Activated CD4-positive, alpha-beta memory T cell treated with anti-CD3 and anti-CD28 coated beads for 36 hours (primary cell): ENCODE measurements around the gene LRPPRC. TPM values are rescaled to one million over a fixed set of nuclear protein-coding genes. Genes with fewer than 3 reads are reported as not detected.
A peak's percentile ranks its signal among the peaks of the same experiment; 100 is the strongest.
"Not testable (repeated sequence)": the region's sequence is repeated elsewhere in the genome, so short reads cannot be mapped to it uniquely, and the experiment has no call there.

Experiments used
- CTCF ChIA-PET: fragments of 350-600 bp; sonication (Branson Sonifier 250); formaldehyde crosslinking; loops from one replicate; lab custom pipeline; 2021; ENCODE audit warnings: antibody characterized with exemption, inconsistent platforms; lab: Charles Lee
- POLR2A ChIA-PET: fragments of 350-600 bp; sonication (Branson Sonifier 250); formaldehyde crosslinking; loops from one replicate; lab custom pipeline; 2021; ENCODE audit warnings: antibody characterized with exemption; lab: Charles Lee
- DNase-seq: peaks from one replicate; pipeline ENCODE4 v3.0.0-alpha.2; 2020
- H3K27ac Mint-ChIP-seq: one replicate; pipeline ENCODE4 v1.8.0; 2021; ENCODE audit warnings: mixed read lengths
- H3K27me3 Mint-ChIP-seq: one replicate; pipeline ENCODE4 v1.8.0; 2021; ENCODE audit warnings: mixed read lengths
- H3K36me3 Mint-ChIP-seq: one replicate; pipeline ENCODE4 v1.8.0; 2021; ENCODE audit warnings: mixed read lengths
- H3K4me1 Mint-ChIP-seq: one replicate; pipeline ENCODE4 v1.8.0; 2021; ENCODE audit warnings: low read depth, mixed read lengths
- H3K4me3 Mint-ChIP-seq: one replicate; pipeline ENCODE4 v1.8.0; 2021; ENCODE audit warnings: mild to moderate bottlenecking, mixed read lengths
- H3K9me3 Mint-ChIP-seq: one replicate; pipeline ENCODE4 v1.8.0; 2021; ENCODE audit warnings: mixed read lengths
- intact Hi-C: fragments of 100-400 bp; cut with micrococcal nuclease; formaldehyde crosslinking; loops from one replicate; pipeline ENCODE4 v1.15.1; 2023
- total RNA-seq, 2 experiments: library from RNA; stranded (reverse); gene quantifications; one replicate each; pipeline ENCODE4 v1.2.3, GENCODE V29; 2021

LRPPRC gene
- total RNA-seq, 2 experiments from 2014 or later: 141 to 144 TPM

DNA sequence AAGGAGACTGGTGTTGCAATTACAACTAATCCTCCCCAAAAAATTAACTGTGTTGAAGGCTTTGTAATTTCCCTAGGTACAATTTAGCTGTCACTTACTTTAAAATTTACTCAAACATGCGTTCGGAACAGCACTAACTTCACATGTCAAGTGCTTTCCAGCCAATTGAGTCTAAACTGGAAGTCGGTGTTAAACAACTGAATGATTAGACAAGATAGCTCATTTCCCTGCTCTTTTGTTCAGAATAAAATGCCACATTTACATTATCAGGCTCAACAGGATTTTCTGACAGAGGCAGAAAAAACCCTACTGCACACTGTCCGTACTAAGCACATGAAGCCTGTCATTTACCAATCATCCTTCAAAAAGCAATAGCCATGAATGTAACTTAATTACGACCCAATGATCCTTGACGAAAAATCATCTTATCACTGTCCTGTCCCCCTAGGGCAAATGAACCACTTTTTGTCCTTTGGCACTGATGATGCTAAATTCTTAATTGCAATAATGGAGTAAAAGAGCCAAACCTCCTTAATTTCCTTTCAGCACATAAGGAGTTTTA is 56.0 kb downstream of the LRPPRC start:
- ChIA-PET CTCF (no interaction called here), POLR2A (no interaction called here)
- no peak overlapping the region for H3K4me3 Mint-ChIP-seq
- H3K36me3 Mint-ChIP-seq: peaks cover 35% of the 10 kb centered on the region
- intact Hi-C loops: no loop called here
- peaks cover 4% of the 10 kb centered on the region for H3K4me1 Mint-ChIP-seq
- H3K27me3 Mint-ChIP-seq: no peaks in the 10 kb centered on the region
- DNase-seq: no peak
- no peak overlapping the region for H3K27ac Mint-ChIP-seq
- H3K9me3 Mint-ChIP-seq: no peaks in the 10 kb centered on the region

DNA sequence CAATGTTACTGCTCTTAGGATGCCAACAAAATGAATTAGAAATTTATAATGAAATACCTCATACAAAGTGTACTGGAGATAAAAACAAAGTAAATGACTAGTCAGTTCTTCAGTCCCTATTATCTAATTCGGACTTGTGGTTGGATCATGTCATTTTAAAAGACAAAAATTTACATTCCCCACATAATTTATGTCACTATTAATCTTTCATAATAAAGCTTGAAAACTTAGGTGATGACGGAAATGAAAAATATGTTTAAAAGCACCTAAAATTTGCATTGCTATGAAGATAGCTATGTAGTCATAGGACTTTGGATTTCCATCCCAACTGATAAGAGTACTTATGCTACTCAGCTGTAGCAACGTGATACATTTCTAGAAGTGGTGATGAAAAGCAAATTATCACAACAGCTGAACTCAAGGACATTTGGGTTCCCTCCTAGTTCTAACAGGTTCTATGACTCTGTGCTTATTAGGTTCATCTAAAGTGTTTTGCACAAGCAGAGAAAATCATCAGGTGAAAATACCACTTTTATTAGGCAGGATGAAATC is 58.4 kb downstream of the LRPPRC start:
- CTCF ChIA-PET: interaction anchor here (0.7 to 1.0 kb wide), 2 partner anchors 12 to 59 kb away, joined by 3 to 4 read pairs; no protein-coding TSS in a partner anchor
- H3K4me1 Mint-ChIP-seq: peaks cover 15% of the 10 kb centered on the region
- intact Hi-C loops: no loop called here
- no peaks in the 10 kb centered on the region for H3K9me3 Mint-ChIP-seq
- no peaks in the 10 kb centered on the region for H3K27me3 Mint-ChIP-seq
- no peak overlapping the region for H3K27ac Mint-ChIP-seq
- H3K4me3 Mint-ChIP-seq: no peak overlapping the region
- no peak for DNase-seq
- POLR2A ChIA-PET: no interaction called here
- H3K36me3 Mint-ChIP-seq: peaks cover 36% of the 10 kb centered on the region

DNA sequence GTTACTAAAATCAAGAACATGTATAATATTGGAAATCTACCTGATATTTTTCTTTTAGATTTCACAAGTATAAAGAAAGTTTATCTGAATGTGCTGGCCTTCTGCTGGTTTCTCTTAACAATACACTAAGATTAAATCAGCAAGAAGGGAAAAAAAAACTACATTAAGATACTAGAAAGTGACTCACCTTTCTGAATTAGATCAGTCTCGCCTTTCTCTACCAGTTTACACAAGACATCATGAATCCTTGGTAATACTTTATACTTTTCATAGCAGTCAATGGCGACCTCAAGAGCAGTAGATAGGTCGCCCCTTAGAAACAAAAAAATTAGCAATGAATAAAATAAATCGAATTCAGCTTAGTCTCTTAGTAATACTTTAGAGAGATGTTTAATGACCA is 61.2 kb downstream of the LRPPRC start:
- DNase-seq: no peak
- intact Hi-C loops: loop anchor here (5.0 kb wide), 1 partner anchor 57 kb away; no protein-coding TSS in a partner anchor
- no peaks in the 10 kb centered on the region for H3K9me3 Mint-ChIP-seq
- H3K4me3 Mint-ChIP-seq: no peak overlapping the region
- ChIA-PET POLR2A (no interaction called here), CTCF (no interaction called here)
- H3K27ac Mint-ChIP-seq: no peak overlapping the region
- H3K4me1 Mint-ChIP-seq: peaks cover 21% of the 10 kb centered on the region
- H3K27me3 Mint-ChIP-seq: no peaks in the 10 kb centered on the region
- H3K36me3 Mint-ChIP-seq: peaks cover 38% of the 10 kb centered on the region

DNA sequence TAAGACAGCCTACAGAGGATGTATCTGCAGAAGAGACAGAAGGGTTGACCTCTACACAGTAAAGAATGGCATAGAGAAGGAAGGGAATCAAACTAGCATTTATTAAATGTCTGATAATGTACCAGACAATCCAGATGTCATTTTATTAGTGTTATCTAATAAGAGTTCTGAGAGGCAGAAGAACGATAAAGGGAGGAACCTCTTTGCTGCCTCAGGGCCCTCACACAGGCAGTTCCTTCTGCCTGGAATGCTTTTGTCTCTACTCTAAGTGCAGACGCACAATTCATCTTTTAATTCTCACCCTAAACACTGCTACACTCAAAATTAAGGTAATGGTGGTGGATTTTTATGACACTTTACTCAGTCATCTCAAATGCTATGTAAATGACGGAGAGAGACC is 64.5 kb downstream of the LRPPRC start:
- Mint-ChIP-seq H3K27me3 (no peaks in the 10 kb centered on the region), H3K4me3 (no peak overlapping the region), H3K9me3 (no peaks in the 10 kb centered on the region), H3K4me1 (peaks cover 37% of the 10 kb centered on the region), H3K36me3 (peaks cover 44% of the 10 kb centered on the region), H3K27ac (no peak overlapping the region)
- POLR2A ChIA-PET: no interaction called here
- intact Hi-C loops: loop anchor here (5.0 kb wide), 1 partner anchor 54 kb away; no protein-coding TSS in a partner anchor
- CTCF ChIA-PET: no interaction called here
- no peak for DNase-seq

DNA sequence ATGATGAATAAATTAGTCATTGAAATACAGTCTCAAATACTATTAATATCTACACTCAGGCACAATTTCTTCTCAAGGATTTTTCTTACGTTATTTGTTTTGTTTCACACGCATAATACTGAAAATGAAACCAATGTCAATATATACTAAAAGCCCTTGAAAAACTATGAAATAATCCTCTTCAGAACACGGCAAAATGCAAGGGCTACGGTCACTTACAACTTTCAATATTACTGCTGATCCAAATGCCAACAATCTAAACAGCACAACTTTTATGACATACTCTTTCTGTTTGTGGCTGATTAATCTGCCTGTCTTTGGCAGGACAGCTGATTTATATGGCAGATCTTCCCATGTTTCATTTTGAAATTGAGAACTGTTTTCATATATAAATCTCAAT is 68.3 kb downstream of the LRPPRC start:
- Mint-ChIP-seq H3K27me3 (no peaks in the 10 kb centered on the region), H3K9me3 (no peaks in the 10 kb centered on the region), H3K27ac (no peak overlapping the region), H3K4me1 (peaks cover 24% of the 10 kb centered on the region), H3K36me3 (peaks cover 45% of the 10 kb centered on the region), H3K4me3 (peak overlapping the region; percentile 9)
- POLR2A ChIA-PET: interaction anchor here (1.0 kb wide), 1 partner anchor 22 kb away, joined by 3 read pairs; no protein-coding TSS in a partner anchor
- CTCF ChIA-PET: no interaction called here
- DNase-seq: no peak
- intact Hi-C loops: no loop called here

DNA sequence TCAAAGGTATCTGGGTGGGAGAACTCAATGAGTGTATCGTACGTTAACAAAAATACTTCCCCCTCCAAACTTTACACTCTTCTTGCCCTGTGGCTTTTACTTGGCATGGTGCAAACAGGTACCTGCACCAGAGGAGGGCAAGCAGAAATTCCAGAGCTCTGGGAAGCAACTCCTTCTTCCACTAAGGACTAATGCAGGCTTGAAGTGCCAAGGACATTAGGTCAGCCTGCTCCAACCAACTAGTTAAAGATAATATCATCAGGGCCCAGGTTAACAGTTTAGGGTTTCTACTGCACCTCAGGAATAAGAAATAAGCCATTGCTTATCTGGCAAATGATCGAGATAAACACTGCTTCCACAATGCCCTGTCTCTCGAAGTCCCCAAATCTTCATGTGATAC is 70.4 kb downstream of the LRPPRC start:
- ChIA-PET POLR2A (no interaction called here), CTCF (no interaction called here)
- Mint-ChIP-seq H3K27ac (no peak overlapping the region), H3K4me1 (peaks cover 24% of the 10 kb centered on the region), H3K9me3 (no peaks in the 10 kb centered on the region), H3K27me3 (no peaks in the 10 kb centered on the region), H3K36me3 (peaks cover 36% of the 10 kb centered on the region), H3K4me3 (no peak overlapping the region)
- DNase-seq: no peak
- intact Hi-C loops: no loop called here

DNA sequence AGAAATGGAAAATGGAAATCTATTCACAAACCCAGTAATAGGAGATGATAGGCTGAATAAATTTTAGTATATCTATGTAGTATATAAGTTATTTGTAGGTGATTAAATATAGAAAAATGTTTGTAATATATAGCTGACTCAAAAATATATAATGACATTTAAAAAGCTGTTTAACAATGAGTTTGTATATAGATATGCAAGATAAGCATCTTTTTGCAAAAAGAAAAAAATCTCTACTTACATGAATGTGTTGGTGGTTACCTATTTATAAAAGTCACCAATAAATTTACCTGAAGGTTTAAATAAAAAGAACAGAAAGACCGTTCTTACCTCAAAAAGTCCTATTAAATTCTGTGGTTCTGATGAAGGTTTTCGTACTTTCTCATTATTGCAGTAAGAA is 71.3 kb downstream of the LRPPRC start:
- Mint-ChIP-seq H3K4me1 (peaks cover 17% of the 10 kb centered on the region), H3K9me3 (no peaks in the 10 kb centered on the region), H3K4me3 (no peak overlapping the region), H3K27ac (no peak overlapping the region), H3K36me3 (peaks cover 33% of the 10 kb centered on the region), H3K27me3 (no peaks in the 10 kb centered on the region)
- ChIA-PET POLR2A (no interaction called here), CTCF (no interaction called here)
- intact Hi-C loops: no loop called here
- no peak for DNase-seq

DNA sequence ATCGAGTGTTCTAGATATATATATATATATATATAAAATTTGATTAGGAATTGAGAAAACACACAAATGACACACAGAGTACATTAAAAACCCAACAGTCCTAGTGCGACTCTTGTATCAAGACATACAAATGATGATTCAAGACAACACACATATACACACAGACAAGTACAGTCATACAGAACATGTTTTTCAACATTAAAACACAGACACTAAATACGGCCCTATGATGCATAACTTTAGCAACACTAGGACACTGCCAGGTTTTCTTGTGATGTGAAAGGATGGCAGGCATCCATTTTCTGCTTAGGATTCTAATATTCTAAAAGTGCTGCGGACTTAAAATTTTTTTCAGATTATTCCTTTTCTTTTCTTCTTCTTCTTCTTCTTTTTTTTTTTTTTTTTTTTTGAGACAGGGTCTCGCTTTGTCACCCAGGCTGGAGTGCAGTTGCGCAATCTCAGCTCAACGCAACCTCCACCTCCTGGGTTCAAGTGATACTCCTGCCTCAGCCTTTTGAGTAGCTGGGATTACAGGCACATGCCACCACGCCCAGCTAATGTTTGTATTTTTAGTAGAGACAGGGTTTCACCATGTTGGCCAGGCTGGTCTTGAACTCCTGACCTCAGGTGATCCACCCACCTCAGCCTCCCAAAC is 84.5 kb downstream of the LRPPRC start:
- Mint-ChIP-seq H3K4me1 (peaks cover 11% of the 10 kb centered on the region), H3K36me3 (peaks cover 37% of the 10 kb centered on the region)
- CTCF ChIA-PET: not testable (repeated sequence)

DNA sequence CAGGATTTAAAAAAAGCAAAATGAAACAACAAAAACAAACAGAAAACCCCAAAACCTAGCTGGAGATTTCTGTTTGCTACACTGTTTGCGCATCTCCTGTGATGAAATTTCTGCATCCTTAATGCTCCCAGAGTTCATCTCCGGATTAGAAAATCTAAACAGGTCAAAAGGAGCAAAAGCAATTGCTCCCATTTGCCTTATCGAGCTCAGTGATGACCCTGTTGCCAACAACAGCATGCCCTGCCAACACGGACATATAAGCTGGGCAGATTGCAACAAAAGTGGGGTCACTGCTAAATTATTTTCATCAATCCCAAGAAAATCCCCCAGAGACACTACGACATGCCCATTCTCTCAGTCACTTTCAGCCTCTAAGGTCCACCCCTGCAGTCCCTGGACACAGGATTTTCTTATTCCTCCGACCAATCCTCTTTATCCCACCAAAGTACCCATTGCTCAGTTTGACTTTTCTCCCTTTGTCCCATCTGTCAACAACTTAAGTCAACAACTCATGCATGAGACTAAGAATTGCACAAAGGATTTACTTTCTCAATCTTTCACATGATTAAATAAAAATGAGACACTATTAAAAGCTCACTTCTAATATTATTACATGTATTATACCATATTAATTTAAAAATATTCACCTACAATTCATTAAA is 89.2 kb downstream of the LRPPRC start:
- H3K9me3 Mint-ChIP-seq: no peaks in the 10 kb centered on the region
- POLR2A ChIA-PET: no interaction called here
- DNase-seq: no peak
- H3K36me3 Mint-ChIP-seq: peaks cover 47% of the 10 kb centered on the region
- CTCF ChIA-PET: no interaction called here
- intact Hi-C loops: no loop called here
- no peak overlapping the region for H3K27ac Mint-ChIP-seq
- no peak overlapping the region for H3K4me3 Mint-ChIP-seq
- peaks cover 25% of the 10 kb centered on the region for H3K4me1 Mint-ChIP-seq
- no peaks in the 10 kb centered on the region for H3K27me3 Mint-ChIP-seq

More for the DNA sequence above, 84.5 kb downstream of the LRPPRC start:
- DNase-seq, H3K27me3 Mint-ChIP-seq, H3K9me3 Mint-ChIP-seq, POLR2A ChIA-PET, H3K27ac Mint-ChIP-seq, H3K4me3 Mint-ChIP-seq: not testable (repeated sequence)
- intact Hi-C loops: loop anchor here (10.0 kb wide), 1 partner anchor 64 kb away; no protein-coding TSS in a partner anchor

DNA sequence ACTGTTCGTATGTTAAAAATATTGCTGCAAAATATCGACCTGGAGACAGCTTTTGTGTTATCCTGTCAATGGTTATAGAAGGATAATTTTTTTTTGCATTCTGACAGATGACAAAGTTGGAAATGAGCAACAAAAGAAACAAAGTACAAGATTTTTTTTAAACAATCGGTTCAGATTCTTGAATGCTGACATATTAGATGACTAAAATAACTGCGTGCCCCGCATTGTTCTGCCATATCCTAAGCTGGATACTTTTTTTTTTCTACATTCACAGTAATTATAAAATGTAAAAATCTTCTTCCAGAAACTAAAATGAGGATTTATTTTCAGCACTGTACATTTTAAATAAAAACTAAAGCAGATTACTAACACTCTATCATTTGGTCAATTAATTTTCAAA is 89.9 kb downstream of the LRPPRC start:
- Mint-ChIP-seq H3K36me3 (peaks cover 45% of the 10 kb centered on the region), H3K4me3 (no peak overlapping the region), H3K9me3 (no peaks in the 10 kb centered on the region), H3K4me1 (peaks cover 25% of the 10 kb centered on the region), H3K27me3 (no peaks in the 10 kb centered on the region), H3K27ac (no peak overlapping the region)
- intact Hi-C loops: no loop called here
- CTCF ChIA-PET: interaction anchor here (2.5 kb wide), 1 partner anchor 28 kb away, joined by 11 read pairs; no protein-coding TSS in a partner anchor
- no peak for DNase-seq
- POLR2A ChIA-PET: interaction anchor here (0.6 to 1.3 kb wide), 2 partner anchors 21 to 75 kb away, joined by 3 read pairs; no protein-coding TSS in a partner anchor

DNA sequence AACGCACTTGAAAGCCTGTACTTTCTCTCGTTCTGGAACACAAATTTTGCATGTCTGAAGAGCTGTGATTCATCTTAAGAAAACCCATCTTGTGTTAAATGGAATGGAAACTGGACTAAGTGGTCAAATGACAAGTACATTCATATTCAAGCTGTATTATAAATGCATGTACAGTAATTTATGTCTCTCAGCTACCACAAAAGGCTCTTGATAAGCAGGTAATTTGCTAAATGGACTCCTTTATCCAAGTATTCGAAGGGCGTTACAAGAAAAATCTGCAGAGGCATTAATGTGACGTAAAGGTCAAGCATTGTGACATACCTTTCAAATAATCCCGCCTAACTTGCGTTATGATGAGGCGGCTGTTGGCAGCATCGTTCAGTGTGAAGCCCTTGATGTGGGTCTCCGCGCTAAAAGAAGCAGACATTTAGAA is 90.4 kb downstream of the LRPPRC start:
- POLR2A ChIA-PET: interaction anchor here (0.6 to 1.3 kb wide), 2 partner anchors 22 to 76 kb away, joined by 3 read pairs; no protein-coding TSS in a partner anchor
- Mint-ChIP-seq H3K4me3 (no peak overlapping the region), H3K27ac (peak overlapping the region; percentile 23), H3K27me3 (no peaks in the 10 kb centered on the region), H3K36me3 (peaks cover 47% of the 10 kb centered on the region), H3K9me3 (no peaks in the 10 kb centered on the region), H3K4me1 (peaks cover 25% of the 10 kb centered on the region)
- DNase-seq: no peak
- CTCF ChIA-PET: interaction anchor here (2.5 kb wide), 1 partner anchor 28 kb away, joined by 11 read pairs; no protein-coding TSS in a partner anchor
- intact Hi-C loops: no loop called here

DNA sequence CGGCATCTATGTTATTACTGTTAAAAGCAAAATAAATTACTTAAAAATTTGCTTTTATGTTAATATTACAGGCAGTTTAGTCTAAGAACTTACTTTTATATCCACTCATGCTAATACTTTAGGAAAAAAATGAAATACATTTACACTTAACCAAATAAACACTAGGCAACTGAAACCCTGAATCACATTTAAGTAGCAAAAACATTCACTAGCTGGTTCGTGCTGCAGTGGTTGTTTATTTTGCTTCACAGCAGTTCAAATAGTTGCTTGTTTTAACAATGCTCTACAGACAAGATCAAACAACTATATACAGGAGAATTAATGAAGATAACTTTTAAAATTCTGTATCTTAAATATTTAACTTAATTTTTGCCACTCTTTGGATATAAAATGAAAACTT is 96.2 kb downstream of the LRPPRC start:
- POLR2A ChIA-PET: no interaction called here
- no peak for DNase-seq
- Mint-ChIP-seq H3K9me3 (no peaks in the 10 kb centered on the region), H3K27me3 (no peaks in the 10 kb centered on the region), H3K4me3 (no peak overlapping the region), H3K36me3 (peaks cover 37% of the 10 kb centered on the region), H3K27ac (no peak overlapping the region), H3K4me1 (no peaks in the 10 kb centered on the region)
- intact Hi-C loops: no loop called here
- CTCF ChIA-PET: interaction anchor here (0.6 kb wide), 1 partner anchor 106 kb away, joined by 3 read pairs; no protein-coding TSS in a partner anchor
